ENCODE measurements around the gene FRAS1. TPM values are rescaled to one million over a fixed set of nuclear protein-coding genes. Genes with fewer than 3 reads are reported as not detected.

The FRAS1 gene
- total RNA-seq, 1 donor from 2014 or later, result 24.6 TPM

- Histone ChIP-seq H3K9me3 (ENCODE audit: insufficient read depth, low read depth, low read length) (no peaks in the 10 kb centered on the region), H3K27ac (ENCODE audit: low read depth, low read length) (no peak overlapping the region), H2AFZ (ENCODE audit: low read depth, low read length) (no peak overlapping the region), H3K9ac (ENCODE audit: low read length) (no peak overlapping the region), H3K79me2 (ENCODE audit: insufficient read depth, low read length) (no peaks in the 10 kb centered on the region), H3K4me3 (ENCODE audit: insufficient read depth, low read depth, low read length) (no peak overlapping the region), H3K36me3 (ENCODE audit: insufficient read depth, low read length) (no peaks in the 10 kb centered on the region), H4K20me1 (ENCODE audit: insufficient read depth, low read length) (no peaks in the 10 kb centered on the region), H3K4me1 (ENCODE audit: insufficient read depth, low read length) (no peaks in the 10 kb centered on the region), H3K4me2 (ENCODE audit: low read length) (no peak overlapping the region), H3K27me3 (ENCODE audit: insufficient read depth, low read length) (no peaks in the 10 kb centered on the region)
- Mint-ChIP-seq H3K9me3 (ENCODE audit: unreplicated experiment) (peaks cover 1% of the 10 kb centered on the region), H3K27ac (ENCODE audit: unreplicated experiment) (no peak overlapping the region), H3K4me3 (ENCODE audit: unreplicated experiment) (no peak overlapping the region), H3K27me3 (ENCODE audit: low read depth, unreplicated experiment) (no peaks in the 10 kb centered on the region), H3K4me1 (ENCODE audit: low read depth, unreplicated experiment) (peaks cover 7% of the 10 kb centered on the region), H3K36me3 (ENCODE audit: low read depth, unreplicated experiment) (peaks cover 2% of the 10 kb centered on the region)
- no peak for DNase-seq (ENCODE audit: low read depth)
- TF ChIP-seq CTCF (IDR thresholded peaks at IDR 0.05; ENCODE audit: insufficient read depth, low read depth, low read length), result no peak
- no peak for TF ChIP-seq EZH2 (IDR thresholded peaks at IDR 0.05; ENCODE audit: insufficient read depth, low read length)
- FAIRE-seq, result no peak
These were observed 168.1 kb downstream of the FRAS1 start for GRCh38 chr4:78225236-78225635.

- FAIRE-seq (no peak), DNase-seq (ENCODE audit: low read depth) (no peak)
- TF ChIP-seq CTCF (IDR thresholded peaks at IDR 0.05; ENCODE audit: insufficient read depth, low read depth, low read length) (no peak), EZH2 (IDR thresholded peaks at IDR 0.05; ENCODE audit: insufficient read depth, low read length) (no peak)
- Histone ChIP-seq H3K4me1 (ENCODE audit: insufficient read depth, low read length) (no peaks in the 10 kb centered on the region), H3K27ac (ENCODE audit: low read depth, low read length) (no peak overlapping the region), H3K9ac (ENCODE audit: low read length) (no peak overlapping the region), H3K36me3 (ENCODE audit: insufficient read depth, low read length) (no peaks in the 10 kb centered on the region), H3K4me2 (ENCODE audit: low read length) (no peak overlapping the region), H2AFZ (ENCODE audit: low read depth, low read length) (no peak overlapping the region), H3K27me3 (ENCODE audit: insufficient read depth, low read length) (no peaks in the 10 kb centered on the region), H3K79me2 (ENCODE audit: insufficient read depth, low read length) (no peaks in the 10 kb centered on the region), H3K4me3 (ENCODE audit: insufficient read depth, low read depth, low read length) (no peak overlapping the region), H4K20me1 (ENCODE audit: insufficient read depth, low read length) (no peaks in the 10 kb centered on the region), H3K9me3 (ENCODE audit: insufficient read depth, low read depth, low read length) (no peaks in the 10 kb centered on the region)
- H3K27me3 Mint-ChIP-seq (ENCODE audit: low read depth, unreplicated experiment), result no peaks in the 10 kb centered on the region
- H3K27ac Mint-ChIP-seq (ENCODE audit: unreplicated experiment), result no peak overlapping the region
- H3K4me1 Mint-ChIP-seq (ENCODE audit: low read depth, unreplicated experiment), result peaks cover 7% of the 10 kb centered on the region
- H3K36me3 Mint-ChIP-seq (ENCODE audit: low read depth, unreplicated experiment), result peaks cover 2% of the 10 kb centered on the region
- no peak overlapping the region for H3K4me3 Mint-ChIP-seq (ENCODE audit: unreplicated experiment)
- peaks cover 1% of the 10 kb centered on the region for H3K9me3 Mint-ChIP-seq (ENCODE audit: unreplicated experiment)
These were observed 169.2 kb downstream of the FRAS1 start for GRCh38 chr4:78226279-78226678.

- no peaks in the 10 kb centered on the region for H3K4me1 ChIP-seq (ENCODE audit: insufficient read depth, low read length)
- Mint-ChIP-seq H3K36me3 (ENCODE audit: low read depth, unreplicated experiment) (peaks cover 2% of the 10 kb centered on the region), H3K9me3 (ENCODE audit: unreplicated experiment) (peaks cover 1% of the 10 kb centered on the region), H3K4me3 (ENCODE audit: unreplicated experiment) (no peak overlapping the region), H3K27ac (ENCODE audit: unreplicated experiment) (no peak overlapping the region), H3K4me1 (ENCODE audit: low read depth, unreplicated experiment) (peaks cover 4% of the 10 kb centered on the region), H3K27me3 (ENCODE audit: low read depth, unreplicated experiment) (no peaks in the 10 kb centered on the region)
- no peak overlapping the region for H3K27ac ChIP-seq (ENCODE audit: low read depth, low read length)
- TF ChIP-seq CTCF (IDR thresholded peaks at IDR 0.05; ENCODE audit: insufficient read depth, low read depth, low read length) (no peak), EZH2 (IDR thresholded peaks at IDR 0.05; ENCODE audit: insufficient read depth, low read length) (no peak)
- H3K36me3 ChIP-seq (ENCODE audit: insufficient read depth, low read length), result no peaks in the 10 kb centered on the region
- no peaks in the 10 kb centered on the region for H3K27me3 ChIP-seq (ENCODE audit: insufficient read depth, low read length)
- H3K4me3 ChIP-seq (ENCODE audit: insufficient read depth, low read depth, low read length), result no peak overlapping the region
- no peaks in the 10 kb centered on the region for H3K9me3 ChIP-seq (ENCODE audit: insufficient read depth, low read depth, low read length)
- H3K4me2 ChIP-seq (ENCODE audit: low read length), result no peak overlapping the region
- H3K9ac ChIP-seq (ENCODE audit: low read length), result no peak overlapping the region
- DNase-seq (ENCODE audit: low read depth) (no peak), FAIRE-seq (no peak)
- H3K79me2 ChIP-seq (ENCODE audit: insufficient read depth, low read length), result no peaks in the 10 kb centered on the region
- no peak overlapping the region for H2AFZ ChIP-seq (ENCODE audit: low read depth, low read length)
- no peaks in the 10 kb centered on the region for H4K20me1 ChIP-seq (ENCODE audit: insufficient read depth, low read length)
These were observed 170.4 kb downstream of the FRAS1 start for GRCh38 chr4:78227411-78228057.
